GM23338 (cell line): ENCODE measurements around the gene CARD10. TPM values are rescaled to one million over a fixed set of nuclear protein-coding genes. Genes with fewer than 3 reads are reported as not detected.

Source experiments
- ATAC-seq: fragments of 200-7000 bp; cut with Tn5 transposase; 3 replicates; pipeline ENCODE4 v1.9.1; 2020
- DNase-seq: peaks from one replicate; pipeline ENCODE4 v3.0.0-alpha.2; 2015; ENCODE audit warnings: low spot score
- H2AFZ ChIP-seq: fragments of 200-600 bp; sonication (generic); 2 replicates; pipeline ENCODE4 v1.8.0; 2016; ENCODE audit warnings: antibody characterized with exemption, mild to moderate bottlenecking, moderate library complexity
- H3F3A ChIP-seq: fragments of 200-600 bp; sonication (generic); replicated peaks from 2 replicates; pipeline ENCODE4 v1.8.0; 2017; ENCODE audit warnings: antibody characterized with exemption, mixed run types, low read depth
- H3K27ac ChIP-seq: fragments of 200-600 bp; sonication (generic); 2 replicates; pipeline ENCODE4 v1.6.1; 2016; ENCODE audit warnings: low read depth
- H3K27me3 ChIP-seq: fragments of 200-600 bp; sonication (generic); 2 replicates; pipeline ENCODE4 v1.8.0; 2016; ENCODE audit warnings: mild to moderate bottlenecking, mixed run types, moderate library complexity; ENCODE audit not compliant: insufficient read depth
- H3K36me3 ChIP-seq: fragments of 200-600 bp; sonication (generic); 2 replicates; pipeline ENCODE4 v1.8.0; 2016; ENCODE audit warnings: mild to moderate bottlenecking; ENCODE audit not compliant: insufficient read depth
- H3K4me1 ChIP-seq: fragments of 200-600 bp; sonication (generic); 2 replicates; pipeline ENCODE4 v1.8.0; 2016; ENCODE audit warnings: mild to moderate bottlenecking, moderate library complexity; ENCODE audit not compliant: insufficient read depth
- H3K4me2 ChIP-seq: fragments of 200-600 bp; sonication (generic); 2 replicates; pipeline ENCODE4 v1.7.1; 2017; ENCODE audit warnings: mixed run types
- H3K4me3 ChIP-seq: fragments of 200-600 bp; sonication (generic); 2 replicates; pipeline ENCODE4 v1.6.1; 2016; ENCODE audit warnings: mixed run types
- H3K79me2 ChIP-seq: fragments of 200-600 bp; sonication (generic); replicated peaks from 2 replicates; pipeline ENCODE4 v1.8.0; 2017; ENCODE audit warnings: mild to moderate bottlenecking; ENCODE audit not compliant: insufficient read depth
- H3K9me2 ChIP-seq: fragments of 200-600 bp; sonication (generic); 2 replicates; pipeline ENCODE4 v1.8.0; 2017; ENCODE audit not compliant: insufficient read depth
- H4K20me1 ChIP-seq: fragments of 200-600 bp; sonication (generic); replicated peaks from 2 replicates; pipeline ENCODE4 v1.8.0; 2017; ENCODE audit warnings: mild to moderate bottlenecking; ENCODE audit not compliant: insufficient read depth
- H3K27ac Mint-ChIP-seq: 2 replicates; pipeline ENCODE4 v1.8.0; 2020; ENCODE audit warnings: inconsistent platforms, mild to moderate bottlenecking, moderate library complexity, mixed read lengths
- H3K27me3 Mint-ChIP-seq: 3 replicates; pipeline ENCODE4 v1.8.0; 2022; ENCODE audit warnings: low read depth, mild to moderate bottlenecking, moderate library complexity, mixed read lengths, inconsistent platforms; ENCODE audit not compliant: insufficient read depth, poor library complexity
- H3K36me3 Mint-ChIP-seq: 3 replicates; pipeline ENCODE4 v1.8.0; 2021; ENCODE audit warnings: low read depth, mild to moderate bottlenecking, inconsistent platforms, moderate library complexity, mixed read lengths
- H3K4me1 Mint-ChIP-seq: 3 replicates; pipeline ENCODE4 v1.8.0; 2020; ENCODE audit warnings: mild to moderate bottlenecking, inconsistent platforms, mixed read lengths
- H3K4me3 Mint-ChIP-seq: 3 replicates; pipeline ENCODE4 v1.8.0; 2021; ENCODE audit warnings: moderate library complexity, mild to moderate bottlenecking, inconsistent platforms, mixed read lengths
- H3K9me3 Mint-ChIP-seq: 3 replicates; pipeline ENCODE4 v1.8.0; 2020; ENCODE audit warnings: moderate library complexity, mild to moderate bottlenecking, inconsistent platforms, mixed read lengths
- CREB1 ChIP-seq: fragments of 250-450 bp; sonication (Bioruptor Pico); IDR thresholded peaks from 2 replicates; pipeline ENCODE4 v1.5.0; 2020; ENCODE audit warnings: low read depth, mild to moderate bottlenecking, moderate library complexity
- EZH2 ChIP-seq: fragments of 200-600 bp; sonication (generic); IDR thresholded peaks from one replicate; pipeline ENCODE4 v1.8.0; 2017; ENCODE audit warnings: antibody characterized with exemption, mild to moderate bottlenecking, low read depth; ENCODE audit not compliant: unreplicated experiment
- NANOG ChIP-seq: IDR thresholded peaks from 2 replicates; pipeline ENCODE4 v1.6.1; 2016; ENCODE audit warnings: antibody characterized with exemption, borderline replicate concordance
- POLR2AphosphoS5 ChIP-seq: IDR thresholded peaks from 2 replicates; pipeline ENCODE4 v1.6.1; 2016; ENCODE audit warnings: antibody characterized with exemption, low read depth
- REST ChIP-seq: IDR thresholded peaks from one replicate; pipeline ENCODE4 v1.6.1; 2018; ENCODE audit warnings: antibody characterized with exemption; ENCODE audit not compliant: unreplicated experiment
- STAT1 ChIP-seq: IDR thresholded peaks from one replicate; pipeline ENCODE4 v1.6.1; 2016; ENCODE audit warnings: antibody characterized with exemption; ENCODE audit not compliant: unreplicated experiment
- ZNF114 ChIP-seq: fragments of 250-450 bp; sonication (Bioruptor Pico); IDR thresholded peaks from 2 replicates; pipeline ENCODE4 v1.5.0; 2020; ENCODE audit warnings: mild to moderate bottlenecking, moderate library complexity
- ZNF331 ChIP-seq: fragments of 250-450 bp; sonication (Bioruptor Pico); IDR thresholded peaks from 2 replicates; pipeline ENCODE4 v1.5.0; 2020; ENCODE audit warnings: low read depth, mild to moderate bottlenecking, moderate library complexity
- ZNF462 ChIP-seq: fragments of 250-450 bp; sonication (Bioruptor Pico); IDR thresholded peaks from 2 replicates; pipeline ENCODE4 v1.5.0; 2020; ENCODE audit warnings: mild to moderate bottlenecking, moderate library complexity
- polyA plus RNA-seq: library from polyadenylated mRNA; unstranded; fragments of >200 nt; fragmentation: Nextera tagmentation; extraction: Ambion mirVana; gene quantifications from 2 replicates; pipeline ENCODE4 v1.2.1, GENCODE V29; 2016
- total RNA-seq: library from RNA; depleted of rRNA; stranded (reverse); fragments of >200 nt; shearing (Covaris generic); gene quantifications from 2 replicates; pipeline ENCODE4 v1.2.3, GENCODE V29; 2014

Gene CARD10
- total and polyA plus RNA-seq, 2 experiments from 2014 or later: 5.4 to 17.2 TPM

- H3K4me3 Mint-ChIP-seq: peak overlapping the region; percentile 78
- no peaks in the 10 kb centered on the region for H3K36me3 ChIP-seq
- no peaks in the 10 kb centered on the region for H3K9me2 ChIP-seq
- peaks cover 32% of the 10 kb centered on the region for H3K27me3 ChIP-seq
- H3K4me1 Mint-ChIP-seq: peaks cover 14% of the 10 kb centered on the region
- H3K4me3 ChIP-seq: peak overlapping the region; percentile 69
- TF ChIP-seq NANOG (no peak), EZH2 (peak; percentile 33)
- H3K4me1 ChIP-seq: peaks cover 9% of the 10 kb centered on the region; the same call in 1 of the 2 replicates
- H3F3A ChIP-seq: peaks cover 4% of the 10 kb centered on the region; the same call in 1 of the 2 replicates
- H2AFZ ChIP-seq: peak overlapping the region; percentile 93
- peak overlapping the region; percentile 84 for H3K4me2 ChIP-seq
- H3K27me3 Mint-ChIP-seq: peaks cover 21% of the 10 kb centered on the region
- peaks cover 8% of the 10 kb centered on the region; the same call in 2 of the 3 replicates for H3K36me3 Mint-ChIP-seq
- H3K79me2 ChIP-seq: no peaks in the 10 kb centered on the region
- no peak overlapping the region for H3K27ac ChIP-seq
- no peaks in the 10 kb centered on the region for H4K20me1 ChIP-seq
- H3K9me3 Mint-ChIP-seq: peaks cover 6% of the 10 kb centered on the region; the same call in 2 of the 3 replicates
- no peak overlapping the region for H3K27ac Mint-ChIP-seq
- ATAC-seq: peak; percentile 66
- DNase-seq: peak; percentile 66
Observed at GRCh38 chr22:37518509-37519267, 527 bp downstream of the CARD10 start.

- Histone ChIP-seq H2AFZ (peak overlapping the region; percentile 93; the same call in 1 of the 2 replicates), H3K36me3 (no peaks in the 10 kb centered on the region), H3K27me3 (peaks cover 32% of the 10 kb centered on the region), H3K4me2 (peak overlapping the region; percentile 84), H3K9me2 (no peaks in the 10 kb centered on the region), H4K20me1 (no peaks in the 10 kb centered on the region), H3K79me2 (no peaks in the 10 kb centered on the region), H3K4me3 (peak overlapping the region; percentile 69), H3K27ac (no peak overlapping the region), H3F3A (peaks cover 4% of the 10 kb centered on the region; the same call in 1 of the 2 replicates), H3K4me1 (peaks cover 9% of the 10 kb centered on the region; the same call in 1 of the 2 replicates)
- peaks cover 6% of the 10 kb centered on the region; the same call in 2 of the 3 replicates for H3K9me3 Mint-ChIP-seq
- H3K27me3 Mint-ChIP-seq: peaks cover 21% of the 10 kb centered on the region
- ATAC-seq (no peak), DNase-seq (no peak)
- peaks cover 14% of the 10 kb centered on the region for H3K4me1 Mint-ChIP-seq
- H3K36me3 Mint-ChIP-seq: peaks cover 8% of the 10 kb centered on the region; the same call in 2 of the 3 replicates
- H3K27ac Mint-ChIP-seq: no peak overlapping the region
- peak overlapping the region; percentile 78 for H3K4me3 Mint-ChIP-seq
- TF ChIP-seq EZH2 (no peak), POLR2AphosphoS5 (no peak), ZNF462 (CRISPR knock-in tag) (no peak), STAT1 (no peak), ZNF331 (CRISPR knock-in tag) (no peak), REST (no peak), ZNF114 (CRISPR knock-in tag) (no peak), CREB1 (no peak)
Observed at GRCh38 chr22:37517826-37518450, 1.3 kb downstream of the CARD10 start.
